DMS79 treated with DMSO at 0.1 percent for 48 hours (cell line): ENCODE data around the gene GPBAR1.

Source experiments
- DNase-seq: peaks from one replicate; lab custom pipeline; 2025; lab: John Stamatoyannopoulos, UW

GPBAR1 gene

DNA sequence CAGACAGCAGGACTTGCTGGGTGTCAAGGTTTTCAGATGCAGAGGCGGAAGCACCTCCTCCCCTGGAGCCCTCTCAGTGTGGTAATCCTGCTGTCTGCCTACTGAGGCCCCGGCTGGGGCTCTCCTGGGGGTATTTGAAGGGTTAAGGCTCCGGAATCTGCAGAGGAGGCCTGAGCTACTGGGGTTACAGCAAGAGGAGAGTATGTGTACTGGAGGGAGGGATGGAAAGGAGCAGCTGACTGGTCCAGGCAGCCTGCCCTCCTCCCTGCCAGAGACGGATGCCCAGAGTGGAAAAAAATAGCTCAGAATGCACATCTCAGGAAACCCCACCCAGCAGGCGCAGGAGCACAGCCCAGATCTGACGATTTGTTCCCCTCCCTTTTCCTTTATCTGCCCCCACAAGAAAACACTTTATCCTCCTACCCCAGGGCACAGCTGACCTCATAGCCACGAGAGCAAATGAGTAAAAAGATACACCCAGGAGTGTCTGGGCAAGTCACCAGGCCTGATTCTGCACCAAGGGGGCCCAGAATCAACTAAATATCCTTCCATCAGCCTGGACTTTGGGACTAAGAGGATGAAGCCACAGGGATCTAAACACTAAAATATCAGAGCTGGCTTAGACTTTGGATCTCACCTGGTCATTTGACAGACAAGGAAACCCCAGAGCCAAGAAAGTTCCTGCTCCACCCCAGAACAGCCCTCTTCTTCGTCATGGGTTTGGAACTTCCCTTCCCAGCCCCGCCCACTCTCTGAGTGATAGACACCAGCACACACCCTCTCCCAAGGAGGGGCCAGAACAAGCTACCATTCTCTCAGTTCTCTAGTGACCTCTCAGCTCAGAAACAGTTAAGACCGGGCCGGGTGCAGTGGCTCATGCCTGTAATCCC, 26.0 kb downstream of the GPBAR1 start:
- DNase-seq, result no peak

DNA sequence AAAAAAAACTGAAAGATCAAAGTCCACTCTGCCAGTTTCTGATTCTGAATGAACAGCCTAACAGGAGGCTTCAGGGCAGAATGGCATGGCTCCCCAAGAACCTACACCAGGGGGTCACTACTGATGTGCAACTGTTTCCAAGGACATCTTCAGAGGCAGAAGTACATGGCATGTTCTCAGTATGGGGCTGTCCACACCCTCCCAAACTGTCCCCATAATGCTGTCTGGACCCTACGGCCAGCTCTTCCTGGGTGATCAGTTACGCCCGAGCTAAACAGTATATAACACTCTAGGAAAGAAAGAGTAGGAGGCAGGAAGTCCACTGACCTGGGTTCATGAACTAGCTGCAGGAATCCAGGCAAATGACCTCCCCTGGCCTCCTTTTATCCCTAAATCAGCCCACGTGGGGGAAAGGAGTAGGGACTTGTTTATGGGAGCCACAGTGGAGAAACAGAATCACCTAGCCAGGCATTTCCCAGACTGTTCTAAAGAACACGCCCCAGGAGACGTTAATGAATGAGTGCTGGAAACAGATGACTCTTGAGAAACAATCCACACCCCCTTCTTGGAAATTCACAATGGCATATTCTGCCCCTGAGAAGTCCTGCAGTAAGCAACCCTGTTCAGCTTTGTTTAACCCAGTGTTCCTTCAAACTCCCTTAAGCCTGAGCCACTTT, 29.0 kb downstream of the GPBAR1 start:
- peak; percentile 19 for DNase-seq

DNA sequence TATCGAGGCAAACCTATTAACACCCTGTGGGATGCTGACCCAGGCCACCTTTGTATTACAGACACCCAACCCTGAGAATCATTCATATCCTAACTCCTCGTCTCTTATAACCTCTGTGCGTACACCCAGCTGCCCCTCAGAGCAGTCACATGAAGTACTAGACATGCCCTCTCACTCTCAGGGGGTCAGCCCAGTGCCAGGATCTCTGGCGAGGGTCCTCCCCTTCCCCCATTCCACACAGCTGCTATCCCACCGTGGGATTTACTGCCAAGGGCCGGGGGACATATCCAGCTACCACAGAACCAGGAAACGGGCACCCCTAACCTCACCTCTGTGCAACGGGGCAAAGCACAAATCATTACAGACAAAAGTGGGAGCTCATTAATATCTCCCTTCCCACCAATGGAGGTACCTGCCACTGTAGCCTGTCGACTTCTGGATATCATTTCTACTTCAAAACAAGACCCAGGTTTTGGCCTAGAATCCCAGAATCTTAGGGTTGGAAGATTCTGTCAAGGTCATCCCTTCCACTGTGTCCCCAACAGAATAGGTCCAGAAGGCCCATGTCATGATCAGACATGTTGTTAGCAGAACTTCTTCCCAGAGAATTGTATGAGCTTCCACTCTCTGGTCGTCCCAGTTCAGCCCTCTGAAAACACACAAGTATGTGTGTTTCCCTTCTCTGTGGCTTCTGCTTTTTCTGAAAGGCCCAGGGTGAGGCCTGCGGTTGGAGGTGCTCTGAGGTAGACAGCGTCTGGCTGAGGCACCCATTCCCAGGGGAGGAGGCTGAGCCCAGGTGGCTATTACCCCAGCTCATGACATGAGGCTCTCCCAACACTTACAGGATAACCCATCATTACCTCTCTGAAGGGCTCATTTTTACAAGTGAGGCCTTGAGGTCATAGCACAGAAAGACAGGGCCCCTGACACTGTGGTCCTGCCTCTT, 29.8 kb downstream of the GPBAR1 start:
- no peak for DNase-seq

DNA sequence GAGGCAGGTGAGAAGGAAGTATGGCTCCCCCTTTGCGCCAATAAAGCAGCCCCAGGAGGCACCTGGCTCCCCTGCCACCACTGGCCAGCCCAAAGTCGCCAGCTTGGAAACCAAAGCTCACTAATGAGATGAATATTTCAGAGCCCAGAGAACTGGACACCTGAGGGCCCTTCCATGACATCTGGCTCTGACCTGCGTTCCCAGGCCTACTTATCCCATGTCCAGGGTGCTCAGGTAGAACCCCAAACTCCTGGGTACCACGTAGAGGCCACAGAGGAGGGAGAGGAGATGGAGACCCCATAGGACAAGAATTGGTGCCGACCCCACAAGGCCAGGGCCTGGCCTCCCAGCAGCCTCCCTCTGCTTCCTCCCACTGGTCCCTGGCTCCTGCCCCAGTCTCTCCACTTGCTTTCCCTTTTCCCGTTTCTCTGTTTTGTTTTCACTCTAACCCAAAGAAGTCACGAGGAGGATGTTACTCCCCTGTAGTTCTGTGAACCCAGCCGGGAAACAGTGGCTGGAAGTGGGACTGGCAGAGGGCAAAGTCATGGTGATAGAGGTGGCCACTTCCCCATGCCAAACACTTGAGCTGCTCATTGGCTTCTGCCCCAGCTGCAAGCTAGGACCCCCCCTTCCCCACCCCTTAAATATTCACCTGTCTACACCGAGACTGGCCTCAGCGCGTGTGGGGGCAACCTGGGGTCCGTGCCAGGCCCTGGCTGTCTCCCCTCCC, 30.7 kb downstream of the GPBAR1 start:
- DNase-seq, result no peak

DNA sequence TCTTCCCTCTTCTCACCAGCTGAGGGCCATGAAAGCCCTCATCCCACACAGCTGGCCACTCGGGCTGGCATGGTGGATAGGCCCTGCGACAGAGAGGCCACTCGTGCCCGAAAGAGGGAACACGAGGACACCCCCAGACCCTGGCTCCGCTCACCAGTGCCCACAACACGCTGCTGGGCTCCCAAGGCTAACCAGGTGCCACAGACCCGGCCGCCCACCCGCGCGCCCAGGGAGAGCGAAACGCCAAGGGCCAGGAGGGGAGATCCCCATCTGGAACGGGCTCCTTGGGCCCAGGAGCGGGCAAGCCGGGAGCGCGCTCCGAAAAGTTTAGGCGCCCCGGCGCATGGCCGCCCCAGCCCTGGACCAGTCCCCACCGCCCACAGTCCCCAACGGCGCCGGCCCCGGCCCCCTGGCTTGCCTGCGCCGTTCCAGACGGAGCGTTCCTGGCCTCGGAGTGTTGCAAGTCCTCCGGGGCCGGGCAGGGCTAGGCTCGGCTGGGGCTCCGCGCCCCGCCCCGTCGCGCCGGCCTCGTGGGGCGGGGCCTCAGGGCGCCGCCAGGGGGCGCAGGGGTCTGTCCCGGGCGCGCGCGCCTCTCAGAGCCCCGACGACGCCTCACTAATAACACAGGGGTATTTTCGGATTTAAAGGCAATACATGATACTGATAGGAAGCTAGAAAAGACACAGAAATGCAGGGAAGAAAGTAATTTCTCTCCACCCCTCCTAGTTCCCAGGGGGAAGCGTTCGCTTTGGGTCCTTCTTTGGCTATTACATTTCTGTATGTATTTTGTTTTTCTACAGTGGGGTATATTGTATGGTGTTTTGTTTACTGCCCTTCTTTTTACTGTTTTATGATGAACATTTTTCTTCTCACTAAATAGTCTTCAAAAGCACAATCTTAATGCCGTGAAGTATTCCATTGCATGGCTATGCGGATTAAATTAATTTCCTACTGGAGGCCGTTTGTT, 31.5 kb downstream of the GPBAR1 start, which contains the start of gene TMBIM1:
Gene TMBIM1, minus strand, starts transcription at position 456 of the 967 bp plus-strand sequence. CDS start 10,362 bp downstream, outside the sequence.
- peak; percentile 40 for DNase-seq

DNA sequence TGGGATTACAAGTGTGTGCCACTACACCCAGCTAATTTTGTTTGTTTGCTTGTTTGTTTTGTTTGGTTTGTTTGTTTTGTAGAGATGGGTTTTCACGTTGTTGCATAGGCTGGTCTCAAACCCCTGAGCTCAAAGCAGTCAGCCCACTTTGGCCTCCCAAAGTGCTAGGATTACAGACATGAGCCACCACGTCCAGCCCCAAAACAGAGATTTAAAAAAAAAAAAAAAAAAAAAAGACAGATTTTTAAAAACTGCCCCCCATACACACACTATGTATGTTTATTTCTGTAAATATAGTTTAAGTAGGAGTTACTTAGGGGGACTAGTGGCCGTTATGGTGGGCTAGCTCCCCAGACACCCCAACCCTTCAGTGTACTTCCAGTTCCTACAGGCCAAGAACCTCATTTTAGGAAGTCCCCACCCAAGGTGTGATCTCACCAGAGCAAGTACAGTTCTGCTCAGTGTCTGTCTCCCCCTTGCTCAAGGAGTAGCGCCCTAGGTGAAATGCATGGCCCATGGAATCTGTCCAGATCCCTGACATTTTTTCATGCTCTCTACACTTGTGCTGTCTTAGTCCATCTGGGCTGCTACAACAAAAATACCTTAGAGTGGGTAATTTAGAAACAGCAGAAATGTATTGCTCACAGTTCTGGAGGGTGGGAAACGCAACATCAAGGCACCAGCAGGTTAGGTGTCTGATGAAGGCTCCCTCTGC, 33.1 kb downstream of the GPBAR1 start:
- no peak for DNase-seq

DNA sequence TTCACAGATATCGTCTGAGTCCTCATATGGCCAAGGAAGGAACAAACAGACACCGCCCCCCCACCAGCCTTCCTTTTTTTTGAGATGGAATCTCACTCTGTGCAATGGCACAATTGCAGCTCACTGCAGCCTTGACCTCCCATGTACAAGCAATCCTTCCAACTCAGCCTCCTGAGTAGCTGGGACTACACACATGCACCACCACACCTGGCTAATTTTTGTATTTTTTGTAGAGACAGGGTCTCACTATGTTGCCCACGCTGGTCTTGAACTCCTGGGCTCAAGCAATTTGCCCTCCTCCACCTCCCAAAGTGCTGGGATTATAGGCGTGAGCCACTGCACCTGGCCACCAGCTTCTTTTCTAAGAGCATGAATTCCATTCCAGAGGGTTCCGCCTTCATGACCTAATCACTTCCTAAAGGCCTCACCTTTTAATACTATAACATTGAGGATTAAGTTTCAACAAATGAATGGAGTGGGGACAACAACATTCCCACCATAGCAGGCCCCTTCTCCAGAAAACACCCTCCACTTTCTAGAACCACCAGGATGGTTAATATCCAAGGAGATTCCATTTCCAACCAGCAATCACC, 33.7 kb downstream of the GPBAR1 start:
- peak; percentile 8 for DNase-seq

DNA sequence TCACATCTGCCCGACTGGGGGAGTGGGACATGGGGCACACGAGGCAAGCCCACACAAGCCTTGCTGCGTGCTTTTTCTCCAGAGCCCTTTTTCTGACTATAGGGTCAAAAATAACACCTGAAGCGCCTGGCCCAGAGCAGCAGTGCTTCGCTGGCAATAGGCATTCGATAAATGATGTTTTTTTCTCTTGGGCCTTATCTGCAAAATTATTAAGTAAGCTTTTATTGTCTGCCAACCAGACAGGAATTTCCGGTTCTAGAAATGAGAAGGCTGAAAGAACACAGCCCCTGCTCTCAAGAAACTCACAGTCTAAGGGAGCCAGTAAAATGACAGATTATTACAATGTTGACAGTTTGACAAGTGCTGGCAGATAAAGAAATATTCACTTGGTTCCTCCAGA, 34.2 kb downstream of the GPBAR1 start:
- DNase-seq, result peak; percentile 46

DNA sequence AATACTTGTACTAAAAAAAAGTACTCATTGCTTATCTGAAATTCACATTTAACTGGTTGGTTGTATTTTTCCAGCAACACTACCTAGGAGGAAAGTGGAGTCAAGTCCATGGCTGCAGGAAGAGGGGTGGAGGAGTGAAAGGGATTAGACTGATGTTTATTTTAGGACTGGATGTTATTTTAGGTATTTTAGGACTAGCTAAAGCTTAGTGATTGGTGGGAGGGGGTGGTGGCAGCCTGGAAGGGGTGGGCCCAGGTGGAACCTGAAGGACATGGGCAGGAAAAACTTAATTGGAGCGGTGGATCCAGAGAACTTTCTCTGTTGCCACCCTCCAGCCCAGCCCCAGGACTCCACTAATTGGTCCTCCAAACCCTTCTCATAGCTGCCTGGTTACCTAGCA, 35.4 kb downstream of the GPBAR1 start:
- no peak for DNase-seq

DNA sequence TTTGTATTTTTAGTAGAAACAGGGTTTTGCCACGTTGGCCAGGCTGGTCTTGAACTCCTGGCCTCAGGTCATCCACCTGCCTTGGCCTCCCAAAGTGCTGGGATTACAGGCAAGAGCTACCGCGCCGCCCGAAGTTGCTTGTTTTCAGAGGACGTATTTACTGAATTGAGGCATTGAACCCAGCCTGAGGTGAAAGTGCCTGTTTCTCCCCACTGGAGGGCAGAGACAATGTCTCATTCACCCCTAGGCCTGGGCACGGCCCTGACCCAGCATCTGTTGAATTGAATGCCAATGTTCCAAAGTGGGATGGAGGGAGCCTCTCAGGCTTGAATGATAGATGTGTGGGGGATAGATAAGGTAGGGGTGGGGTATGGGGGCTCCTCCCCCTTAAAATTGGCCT, 36.0 kb downstream of the GPBAR1 start:
- no peak for DNase-seq

DNA sequence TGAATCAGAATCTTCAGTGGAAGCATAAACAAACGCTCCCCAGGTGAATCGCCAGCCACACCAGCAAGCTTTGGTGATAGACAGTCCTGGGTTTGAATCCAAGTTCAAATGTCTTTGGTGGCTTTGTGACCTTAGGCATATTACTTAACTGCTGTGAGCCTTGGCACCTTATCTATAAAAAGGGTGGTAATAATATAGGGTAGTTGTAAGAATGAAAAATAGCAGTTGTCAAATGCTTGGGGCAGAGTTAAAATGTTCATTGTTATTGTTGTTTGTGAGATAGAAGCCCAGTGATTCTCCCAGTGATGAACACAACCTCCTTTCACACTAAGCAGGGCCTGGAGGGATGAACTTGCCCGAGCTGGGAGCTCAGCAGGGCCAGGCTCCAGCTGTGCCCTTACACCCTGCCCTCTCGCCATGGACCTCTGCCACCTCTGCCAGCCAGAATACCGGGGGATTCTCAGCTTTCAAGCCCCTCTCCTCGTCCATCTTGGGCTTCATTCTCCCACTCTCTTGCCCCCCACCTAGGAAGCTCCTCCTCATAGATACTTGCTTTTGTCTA, 37.6 kb downstream of the GPBAR1 start:
- DNase-seq, result no peak

DNA sequence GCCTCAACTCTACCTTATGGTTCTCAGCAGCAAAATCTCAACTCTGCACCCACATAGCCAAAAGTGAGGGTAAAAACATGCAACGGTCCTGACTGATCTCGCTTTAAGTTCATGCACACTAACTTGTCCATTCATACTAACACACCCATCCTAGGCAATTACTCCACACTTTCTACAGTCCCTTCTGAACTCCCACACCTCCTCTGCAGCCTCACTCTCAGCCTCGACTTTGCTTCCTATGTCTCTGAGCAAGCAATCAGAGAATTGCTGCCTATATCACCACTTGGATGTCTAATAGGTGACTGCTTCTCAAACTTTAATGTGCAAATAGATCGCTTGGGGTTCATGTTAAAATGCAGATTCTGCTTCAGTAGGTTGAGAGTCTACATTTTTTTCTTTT, 39.3 kb downstream of the GPBAR1 start:
- DNase-seq, result no peak

DNA sequence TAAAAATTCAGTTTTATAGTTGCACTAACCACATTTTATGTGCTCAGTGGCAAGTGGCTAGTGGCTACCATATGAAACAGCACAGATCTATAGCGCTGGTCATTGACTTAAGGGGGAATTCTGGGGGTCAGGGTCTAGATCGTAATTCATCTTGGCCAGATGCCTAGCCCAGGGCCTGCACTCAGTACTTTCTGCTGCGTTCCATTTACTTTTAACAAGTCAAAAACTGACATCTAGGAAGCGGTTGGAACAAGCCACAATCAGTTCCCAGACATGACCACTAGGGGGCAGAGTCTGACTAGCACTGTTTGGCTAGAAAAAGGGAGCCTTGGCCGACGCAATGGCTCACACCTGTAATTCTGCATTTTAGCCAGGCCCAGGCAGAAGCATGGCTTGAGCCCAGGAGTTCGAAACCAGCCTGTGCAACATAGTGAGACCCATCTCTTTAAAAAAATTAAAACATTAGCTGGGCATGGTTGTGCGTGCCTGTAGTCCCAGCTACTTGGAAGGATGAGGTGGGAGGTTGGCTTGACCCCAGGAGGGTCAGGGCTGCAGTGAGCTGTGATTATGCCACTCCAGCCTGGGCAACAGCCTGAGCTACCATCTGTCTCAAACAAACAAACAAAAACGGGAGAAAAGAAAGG, 40.5 kb downstream of the GPBAR1 start:
- DNase-seq, result peak; percentile 77

DNA sequence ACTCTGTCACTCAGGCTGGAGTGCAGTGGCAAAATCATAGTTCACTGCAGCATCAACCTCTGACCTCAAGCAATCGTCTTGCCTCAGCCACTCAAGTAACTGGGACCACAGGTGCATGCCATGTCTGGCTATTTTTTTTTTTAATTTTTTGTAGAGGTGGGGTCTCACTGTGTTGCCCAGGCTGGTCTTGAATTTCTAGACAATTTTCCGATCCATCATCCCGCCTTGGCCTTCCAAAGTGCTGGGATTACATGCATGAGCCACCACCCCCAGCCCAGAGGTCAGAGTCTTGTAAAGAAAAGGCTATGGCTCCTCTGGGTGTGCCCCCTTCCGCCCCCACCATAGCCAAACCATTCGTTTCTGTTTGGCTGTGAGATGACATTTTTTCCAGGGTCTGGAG, 44.6 kb downstream of the GPBAR1 start:
- no peak for DNase-seq

DNA sequence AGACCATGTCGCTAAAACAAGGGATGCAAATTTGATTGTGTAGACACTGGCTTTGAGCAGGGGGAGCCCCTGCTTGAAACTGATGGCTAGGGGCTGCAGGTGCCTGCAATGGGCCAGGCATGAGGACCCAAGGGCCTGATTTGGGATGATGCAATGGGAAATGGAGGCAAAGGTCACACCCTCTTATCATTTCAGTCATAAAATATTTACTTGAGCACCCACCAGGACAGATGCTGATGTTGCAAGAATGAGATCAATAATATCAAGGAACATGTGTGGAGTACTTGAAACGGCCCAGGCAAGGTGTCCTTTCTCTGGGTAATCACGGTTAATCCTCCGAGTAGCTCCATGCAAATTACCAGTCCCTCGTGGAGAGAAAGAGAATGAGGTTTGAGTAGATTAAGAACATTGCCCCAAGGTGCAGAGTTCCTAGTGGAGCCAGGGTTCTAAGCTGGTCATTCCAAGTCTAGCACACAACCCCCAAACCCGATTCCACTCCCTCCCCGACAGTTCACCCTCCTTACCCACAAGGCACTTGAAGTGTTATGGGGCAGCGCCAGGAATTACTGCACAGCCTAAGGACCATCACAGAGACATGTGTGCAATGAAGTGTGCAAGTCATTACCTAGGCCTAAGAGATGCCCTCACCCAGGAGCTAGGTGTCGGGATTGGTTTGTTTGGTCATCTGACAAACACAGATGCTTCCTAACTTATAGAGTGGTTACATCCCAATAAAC, 45.5 kb downstream of the GPBAR1 start:
- no peak for DNase-seq

DNA sequence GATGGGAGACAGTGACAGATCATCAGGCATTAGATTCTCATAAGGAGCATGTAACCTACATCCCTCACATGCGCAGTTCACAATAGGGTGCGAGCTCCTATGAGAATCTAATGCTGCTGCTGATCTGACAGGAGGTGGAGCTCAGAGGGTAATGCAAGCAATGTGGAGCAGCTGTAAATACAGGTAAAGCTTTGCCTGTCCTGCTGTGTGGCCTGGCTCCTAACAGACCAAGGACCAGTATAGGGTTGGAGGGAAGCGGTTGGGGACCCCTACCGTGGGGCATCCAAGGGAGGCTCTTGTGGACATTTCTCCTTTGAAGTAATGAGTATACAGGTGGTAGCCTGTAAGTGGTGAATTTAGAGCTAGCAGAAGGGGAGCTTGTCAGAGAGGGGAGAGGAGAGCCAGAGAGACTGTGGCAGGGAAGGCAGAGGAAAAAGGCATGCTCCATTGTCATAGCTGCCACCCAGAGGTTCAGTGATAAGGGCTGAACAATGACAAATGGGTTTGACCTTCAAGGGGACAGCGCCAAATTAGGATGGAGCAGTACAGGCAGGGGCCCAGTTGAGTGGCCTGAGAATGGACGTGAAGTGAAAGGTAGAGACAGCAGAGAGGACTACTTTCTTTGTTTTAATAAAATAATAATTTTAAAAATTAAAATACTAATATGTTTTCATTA, 46.7 kb downstream of the GPBAR1 start:
- DNase-seq, result no peak
